Peyer's patch (tissue), 4 donors: ENCODE measurements around the gene TPI1. TPM values are rescaled to one million over a fixed set of nuclear protein-coding genes. Genes with fewer than 3 reads are reported as not detected.

Experiments used
- DNase-seq, 3 donors: peaks; one replicate each; pipeline ENCODE4 v3.0.0-alpha.2; 2017 to 2019
- H3K27ac ChIP-seq, 4 donors: fragments of 200-600 bp; sonication (generic); one replicate each; pipeline ENCODE4 v1.5.1; 2016 to 2019
- H3K27me3 ChIP-seq, 2 donors: fragments of 200-600 bp; sonication (generic); one replicate each; pipeline ENCODE4 v1.5.1; 2019
- H3K36me3 ChIP-seq, 3 donors: fragments of 200-600 bp; sonication (generic); one replicate each; pipeline ENCODE4 v1.5.1; 2016 to 2019
- H3K4me1 ChIP-seq, 4 donors: fragments of 200-600 bp; sonication (generic); one replicate each; pipeline ENCODE4 v1.5.1; 2016 to 2019
- H3K4me3 ChIP-seq, 4 donors: fragments of 200-600 bp; sonication (generic); 1 replicate in 3 of 4; 2 replicates in 1 of 4; pipeline ENCODE4 v1.5.1; 2016 to 2019; ENCODE audit warnings: mild to moderate bottlenecking in 1 of 4
- H3K9me3 ChIP-seq, 4 donors: fragments of 200-600 bp; sonication (generic); one replicate each; pipeline ENCODE4 v1.5.1; 2016 to 2019; ENCODE audit warnings: mild to moderate bottlenecking in 1 of 4
- CTCF ChIP-seq, 6 experiments: fragments of 450-650 bp in 4 of 6; fragments of 200-600 bp in 2 of 6; sonication (generic) in 1 of 6; IDR thresholded peaks; one replicate each; pipeline ENCODE4 v1.5.1; 2017 to 2019; ENCODE audit warnings: antibody characterized with exemption in 6 of 6, mild to moderate bottlenecking in 3 of 6, moderate library complexity in 1 of 6
- POLR2A ChIP-seq, 2 donors: fragments of 450-650 bp; IDR thresholded peaks; one replicate each; pipeline ENCODE4 v1.5.1; 2017; ENCODE audit warnings: antibody characterized with exemption in 2 of 2, mild to moderate bottlenecking in 2 of 2, moderate library complexity in 2 of 2
- total RNA-seq, 4 donors: library from RNA; depleted of rRNA; stranded (reverse); fragments of >200 nt; gene quantifications; one replicate each; pipeline ENCODE4 v1.1.0, GENCODE V29; 2016

The TPI1 gene
- total RNA-seq: 1,000 to 10,000 TPM in 1 of 4 donors, 100 to 1,000 TPM in 3; 591 to 1,061 (median 658) TPM

GRCh38 chr12:6867413-6868210 is at the start of gene TPI1:
Gene TPI1 (plus strand): TSS chr12:6867531. CDS start chr12:6867567, 36 bp downstream.
- H3K4me1 ChIP-seq: peaks cover 0 to 46% (median 17%) of the 10 kb centered on the region in 4 donors
- TF ChIP-seq POLR2A (IDR thresholded peaks at IDR 0.05) (peak; percentile 99), CTCF (IDR thresholded peaks at IDR 0.05) (no peak)
- DNase-seq: peak; percentile 85 to 94 (median 92)
- peak within 1 kb of the TSS; percentile 93 to 99 (median 96) for H3K4me3 ChIP-seq
- no peaks in the 10 kb centered on the region for H3K9me3 ChIP-seq
- peak within 1 kb of the TSS; percentile 96 to 100 (median 98) for H3K27ac ChIP-seq
- no peaks in the 10 kb centered on the region for H3K27me3 ChIP-seq
- peaks cover 0 to 58% (median 0%) of the 10 kb centered on the region in 3 donors for H3K36me3 ChIP-seq

- Histone ChIP-seq H3K4me1 (no peaks in the 10 kb centered on the region), H3K27me3 (no peaks in the 10 kb centered on the region), H3K9me3 (no peaks in the 10 kb centered on the region), H3K36me3 (no peaks in the 10 kb centered on the region), H3K27ac (no peak overlapping the region), H3K4me3 (no peak overlapping the region)
- no peak for DNase-seq
- TF ChIP-seq CTCF (IDR thresholded peaks at IDR 0.05) (no peak), POLR2A (IDR thresholded peaks at IDR 0.05) (no peak)
These were observed 49.6 kb upstream of the TPI1 start for GRCh38 chr12:6817662-6818157.

GRCh38 chr12:6818222-6818621 is 49.1 kb upstream of the TPI1 start:
- peak in 1 of 3 donors; percentile 54 for DNase-seq

GRCh38 chr12:6818645-6819044 is 48.7 kb upstream of the TPI1 start:
- Histone ChIP-seq H3K4me1 (no peaks in the 10 kb centered on the region), H3K4me3 (no peak overlapping the region), H3K27me3 (no peaks in the 10 kb centered on the region), H3K36me3 (no peaks in the 10 kb centered on the region), H3K27ac (no peak overlapping the region), H3K9me3 (no peaks in the 10 kb centered on the region)
- no peak for DNase-seq
- TF ChIP-seq CTCF (IDR thresholded peaks at IDR 0.05) (no peak), POLR2A (IDR thresholded peaks at IDR 0.05) (no peak)

More at GRCh38 chr12:6818222-6818621, 49.1 kb upstream of the TPI1 start:
- no peak overlapping the region for H3K27ac ChIP-seq
- TF ChIP-seq POLR2A (IDR thresholded peaks at IDR 0.05) (no peak), CTCF (IDR thresholded peaks at IDR 0.05) (no peak)
- no peaks in the 10 kb centered on the region for H3K27me3 ChIP-seq
- no peaks in the 10 kb centered on the region for H3K4me1 ChIP-seq
- no peaks in the 10 kb centered on the region for H3K36me3 ChIP-seq
- H3K4me3 ChIP-seq: no peak overlapping the region
- no peaks in the 10 kb centered on the region for H3K9me3 ChIP-seq

- TF ChIP-seq CTCF (IDR thresholded peaks at IDR 0.05) (no peak), POLR2A (IDR thresholded peaks at IDR 0.05) (no peak)
- Histone ChIP-seq H3K27me3 (no peaks in the 10 kb centered on the region), H3K4me1 (no peaks in the 10 kb centered on the region), H3K9me3 (no peaks in the 10 kb centered on the region), H3K36me3 (no peaks in the 10 kb centered on the region), H3K27ac (no peak overlapping the region), H3K4me3 (no peak overlapping the region)
- no peak for DNase-seq
These were observed 48.0 kb upstream of the TPI1 start for GRCh38 chr12:6819106-6820030.
